GM18519 (cell line): ENCODE data around the gene GPD1L.

ENCODE experiments used
- ATAC-seq: cut with Tn5 transposase; IDR thresholded peaks from one replicate; pipeline ENCODE4 v1.9.1; 2021; ENCODE audit warnings: mild to moderate bottlenecking, moderate library complexity; ENCODE audit not compliant: unreplicated experiment, low FRiP score

GPD1L gene

DNA sequence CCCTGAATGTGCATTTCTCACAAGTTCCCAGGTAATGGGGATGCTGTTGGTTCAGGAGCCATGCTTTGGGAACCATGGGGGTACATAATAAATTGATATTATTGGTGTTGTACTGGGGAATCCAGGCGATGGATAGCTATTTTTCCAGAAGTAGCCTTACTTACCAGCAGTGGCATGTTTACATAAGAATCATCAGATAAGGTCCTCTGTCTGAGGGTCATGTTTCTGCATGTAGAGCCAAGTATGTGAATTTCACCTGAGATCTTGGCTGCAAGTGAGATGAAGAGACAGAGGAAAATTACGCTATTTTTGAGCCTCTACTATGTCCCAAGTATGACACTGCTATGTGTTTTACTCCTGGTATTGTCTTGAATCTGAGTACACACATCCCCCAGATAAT lies 26.3 kb downstream of the GPD1L start:
- no peak for ATAC-seq

- no peak for ATAC-seq
Measured at GRCh38 chr3:32136703-32137102, 30.3 kb downstream of the GPD1L start.

DNA sequence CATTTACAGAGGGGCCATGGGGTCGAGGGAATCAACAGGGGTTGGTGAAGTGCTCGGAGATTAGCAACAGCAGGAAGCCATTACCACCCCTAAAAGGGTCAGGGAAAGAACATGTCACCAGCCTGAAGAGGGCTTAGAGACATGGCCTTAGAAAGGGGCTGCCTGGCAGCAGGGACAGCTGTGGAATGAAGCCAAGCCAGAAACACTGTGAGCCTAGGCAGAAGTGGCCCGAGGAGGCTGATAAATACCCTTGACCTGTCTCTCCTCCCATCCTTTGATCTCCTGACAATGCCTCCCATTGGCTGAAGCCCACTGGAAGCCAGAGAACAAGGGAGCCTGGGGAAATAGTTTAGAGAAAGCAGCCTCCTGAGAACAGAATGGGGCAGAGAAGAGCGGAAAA lies 31.4 kb downstream of the GPD1L start:
- no peak for ATAC-seq

GRCh38 chr3:32138545-32139104 lies 32.2 kb downstream of the GPD1L start:
- ATAC-seq: no peak

GRCh38 chr3:32140943-32141342 lies 34.5 kb downstream of the GPD1L start:
- ATAC-seq: no peak

- ATAC-seq: no peak
Measured at GRCh38 chr3:32143849-32144757, 37.7 kb downstream of the GPD1L start.

GRCh38 chr3:32146746-32147211 lies 40.4 kb downstream of the GPD1L start:
- ATAC-seq: no peak

- no peak for ATAC-seq
Measured at GRCh38 chr3:32147509-32147908, 41.1 kb downstream of the GPD1L start.

DNA sequence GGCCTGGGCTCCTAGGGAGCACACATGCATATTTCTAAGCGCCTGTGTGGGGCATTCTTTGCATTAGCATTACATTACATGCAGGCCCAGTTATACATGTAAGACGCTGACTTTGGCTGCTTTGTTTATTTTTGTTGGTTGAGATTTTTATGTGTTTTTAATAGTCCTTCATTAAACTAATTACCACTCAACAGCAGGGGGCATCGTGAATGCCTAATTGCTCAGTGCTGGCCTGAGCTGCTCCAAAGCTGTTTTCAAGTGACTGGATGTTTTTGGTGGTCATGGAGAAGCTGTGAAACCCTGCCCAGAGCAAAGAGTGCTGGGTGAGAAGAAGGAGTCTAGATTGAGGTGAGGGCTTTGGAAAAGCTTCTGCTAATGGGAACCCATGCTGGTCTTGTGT lies 41.5 kb downstream of the GPD1L start:
- ATAC-seq: no peak

DNA sequence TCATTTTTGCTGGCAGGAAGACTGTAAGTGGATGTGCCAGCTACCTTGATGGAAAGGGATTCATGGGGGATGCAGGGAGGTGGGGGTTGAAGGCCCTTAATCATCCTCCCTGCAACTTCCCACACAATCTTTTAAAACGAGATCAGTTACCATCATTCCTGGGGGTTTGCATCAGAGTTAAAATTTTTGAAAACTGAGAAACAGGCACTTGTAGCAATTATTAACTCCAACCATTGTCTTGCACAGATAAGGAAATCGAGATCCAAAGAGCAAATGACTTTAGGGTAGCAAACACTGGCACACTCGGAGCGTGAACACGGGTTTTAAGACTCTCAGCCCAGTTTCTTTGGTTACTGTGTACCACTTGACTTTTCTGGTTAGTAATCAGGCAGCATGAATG lies 41.9 kb downstream of the GPD1L start:
- ATAC-seq: no peak

DNA sequence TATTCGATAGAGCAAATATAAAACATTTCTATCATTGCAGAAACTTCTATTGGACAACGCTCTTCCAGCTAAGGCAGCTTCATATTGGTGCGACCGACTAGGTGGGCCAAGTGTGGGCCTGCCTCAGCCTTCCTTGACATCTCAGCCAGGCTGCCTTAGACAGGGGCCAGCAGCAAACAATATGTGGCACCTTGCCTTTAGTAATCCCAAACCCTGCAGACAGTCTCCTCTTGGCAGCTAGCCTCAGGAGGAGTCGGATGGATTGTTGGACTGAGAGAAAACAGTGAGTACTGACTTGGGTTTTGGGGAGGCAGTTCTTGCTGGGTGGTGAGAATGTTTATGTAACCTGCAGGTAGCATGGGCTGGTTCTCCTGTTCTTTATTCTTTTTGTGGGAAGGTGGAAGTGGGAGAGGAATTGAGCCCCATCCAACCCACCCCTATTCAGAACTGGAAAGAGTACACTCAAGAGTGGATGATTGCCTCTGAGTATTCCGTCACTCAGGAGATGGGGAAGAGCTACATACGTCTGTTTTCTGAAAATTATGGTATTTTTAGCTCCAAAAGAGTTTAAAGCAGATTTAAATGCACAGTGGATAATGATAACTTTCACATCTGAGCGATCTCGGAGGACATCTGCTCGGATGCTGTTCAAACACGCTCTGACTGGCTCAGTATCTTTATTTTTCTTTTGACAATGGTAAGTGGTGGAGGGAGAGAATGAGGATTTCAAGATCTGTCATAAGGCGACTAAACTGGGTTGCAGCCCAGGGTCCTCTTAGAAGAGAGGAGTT lies 47.2 kb downstream of the GPD1L start:
- no peak for ATAC-seq

DNA sequence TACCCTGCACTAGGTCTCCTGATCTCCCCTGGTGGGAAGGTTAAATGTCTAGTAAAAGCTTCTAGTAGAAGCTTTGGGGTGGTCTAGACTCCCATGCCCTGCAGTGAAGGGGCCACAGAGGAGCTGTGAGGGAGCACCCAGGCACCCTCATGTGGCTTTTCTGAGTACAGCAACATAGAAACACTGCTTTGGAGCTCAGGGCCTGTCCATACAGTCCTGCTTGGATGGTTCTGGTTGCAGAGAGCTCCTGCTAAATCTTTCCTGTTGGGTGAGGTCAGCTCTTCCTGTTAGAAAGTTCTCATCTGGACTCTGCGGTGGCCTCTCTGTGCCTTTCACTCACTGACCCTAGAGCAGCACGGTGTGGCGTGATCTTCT lies 47.8 kb downstream of the GPD1L start:
- ATAC-seq: no peak

DNA sequence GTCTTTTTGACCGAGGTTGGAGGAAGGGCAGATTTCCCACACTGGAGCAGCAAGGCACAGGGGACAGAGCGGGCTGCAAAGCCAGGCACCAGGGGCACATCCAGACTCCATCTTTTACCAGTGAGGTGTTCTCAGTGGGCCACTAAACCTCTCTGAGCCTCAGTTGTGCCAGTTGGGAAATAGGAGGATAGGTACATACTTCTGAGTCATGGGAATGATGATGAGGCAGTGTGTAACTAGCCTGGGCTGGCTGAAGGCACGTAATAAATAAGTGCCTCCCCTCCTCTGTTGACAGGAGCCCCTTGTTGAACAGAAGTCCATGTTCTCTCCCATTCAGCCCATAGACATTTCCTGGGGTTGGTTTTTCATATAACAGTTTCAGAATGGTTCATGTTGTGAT lies 48.7 kb downstream of the GPD1L start:
- ATAC-seq: no peak

GRCh38 chr3:32157600-32158264 lies 51.3 kb downstream of the GPD1L start:
- no peak for ATAC-seq

- no peak for ATAC-seq
Measured at GRCh38 chr3:32160706-32161214, 54.3 kb downstream of the GPD1L start.

DNA sequence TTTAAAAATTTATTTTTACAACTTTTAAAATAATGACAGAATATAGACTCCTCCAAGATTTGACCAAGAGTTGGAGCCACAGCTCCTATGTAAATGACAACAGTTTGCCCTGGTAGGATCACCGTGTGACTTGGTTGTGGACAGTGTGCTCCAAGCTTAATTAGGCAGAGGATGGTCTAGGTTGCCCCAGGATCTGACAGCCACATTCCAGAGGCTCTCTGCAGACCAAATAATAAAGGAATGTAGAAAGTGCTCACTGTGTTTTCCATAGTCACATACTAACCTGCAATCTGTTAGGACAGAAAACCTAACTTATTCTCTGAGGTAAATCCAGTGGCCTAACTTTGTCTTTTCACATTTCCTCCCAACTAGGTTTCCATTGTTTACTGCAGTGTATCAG lies 59.0 kb downstream of the GPD1L start:
- no peak for ATAC-seq

DNA sequence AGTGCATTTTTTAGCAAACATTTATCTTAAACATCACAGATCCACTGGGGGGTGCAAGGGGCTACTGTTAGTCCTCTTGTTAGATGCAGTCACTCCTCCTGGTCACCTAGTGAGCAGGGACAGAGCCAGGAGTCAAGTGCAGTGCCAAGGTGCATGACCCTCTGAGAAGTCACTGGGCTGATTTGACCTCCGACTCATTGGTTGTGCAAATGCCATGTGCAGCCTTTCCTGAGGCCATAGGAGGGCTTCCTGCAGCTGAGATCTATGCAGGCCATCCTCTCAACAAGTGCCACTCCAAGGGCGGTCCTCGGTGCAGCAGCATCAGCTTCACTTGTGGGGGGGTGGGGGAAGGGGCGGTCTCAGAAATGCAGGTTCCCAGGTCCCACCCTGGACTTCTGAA lies 60.2 kb downstream of the GPD1L start:
- ATAC-seq: no peak

DNA sequence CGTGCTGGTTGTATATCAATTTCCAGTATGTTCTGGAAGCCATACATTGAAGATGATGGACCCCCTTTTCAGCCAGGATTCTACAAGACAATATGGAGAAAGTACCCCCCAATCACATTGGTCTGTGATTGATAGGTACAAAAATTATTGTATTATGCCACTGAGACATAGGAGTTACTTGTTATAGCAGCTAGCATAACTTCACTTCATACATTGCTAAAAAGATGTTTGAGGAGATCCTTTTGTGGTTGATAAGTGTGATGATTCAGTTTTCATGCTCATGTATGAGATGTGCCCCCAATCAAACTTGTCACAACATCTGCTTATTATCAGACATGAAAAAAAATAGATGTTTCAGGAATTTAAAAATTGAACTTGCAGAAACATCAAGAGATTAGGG lies 66.0 kb downstream of the GPD1L start:
- ATAC-seq: no peak

DNA sequence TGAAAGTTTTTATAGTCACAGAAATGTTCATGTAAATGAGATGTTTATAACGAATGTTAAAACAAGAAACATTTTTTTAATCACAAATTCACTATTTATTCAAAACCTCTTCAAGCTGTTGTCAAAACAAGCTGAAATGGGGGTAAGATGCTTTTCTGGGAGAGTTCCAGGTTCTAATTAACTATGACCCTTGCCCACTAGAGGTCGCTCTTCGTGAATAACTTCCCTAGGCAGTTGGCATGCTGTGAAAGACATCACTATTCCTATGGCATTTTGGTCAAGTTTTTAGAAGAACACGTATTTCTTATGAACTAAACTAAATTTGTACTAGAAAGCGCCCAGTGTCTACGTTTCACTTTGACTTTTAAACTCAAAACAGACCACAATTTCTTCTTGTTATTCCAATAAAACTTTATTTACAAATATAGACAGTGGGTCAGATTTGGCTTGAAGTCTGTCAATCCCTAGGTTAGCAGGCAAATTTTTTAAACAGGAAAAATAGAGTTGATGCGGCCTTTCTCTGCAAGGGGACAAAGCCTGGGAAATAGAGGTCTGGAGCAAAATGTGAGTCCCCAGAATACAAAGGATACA lies 69.3 kb downstream of the GPD1L start:
- ATAC-seq: no peak

DNA sequence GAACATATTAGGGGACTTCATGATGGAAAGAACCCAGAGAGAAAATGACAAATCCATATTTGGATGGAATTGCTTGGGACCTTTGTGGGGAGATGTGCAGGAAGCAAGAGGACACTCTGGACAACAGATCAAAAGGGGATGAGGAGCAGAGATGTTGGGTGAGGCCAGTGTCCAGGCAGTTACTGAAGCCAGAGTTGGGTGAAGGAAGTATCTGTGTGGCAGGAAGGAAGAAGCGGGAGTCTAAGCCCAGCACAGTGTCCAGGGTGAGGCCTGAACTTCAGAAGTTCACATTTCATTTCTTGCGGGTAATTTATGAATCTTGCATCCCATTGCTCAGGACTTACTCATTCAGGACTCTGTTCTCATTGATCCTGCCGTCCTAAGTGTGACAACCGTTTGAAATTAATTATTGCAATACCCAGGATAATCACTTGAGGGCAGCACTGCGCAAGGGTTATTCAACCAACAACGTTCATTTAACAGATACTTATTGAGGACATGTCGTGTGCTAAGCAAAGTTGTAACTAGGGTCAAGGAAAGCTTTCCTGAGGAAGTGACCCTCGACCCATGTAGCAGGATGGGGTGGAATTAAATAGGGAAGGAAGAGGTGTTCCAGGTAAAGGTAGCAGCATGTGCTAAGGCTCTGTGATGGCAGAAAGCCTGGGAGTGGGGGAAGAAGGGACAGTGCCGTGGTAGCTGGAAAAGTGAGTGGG lies 70.7 kb downstream of the GPD1L start:
- ATAC-seq: no peak
